H1 (cell line): ENCODE data around the gene PPP1R11. TPM values are rescaled to one million over a fixed set of nuclear protein-coding genes. Genes with fewer than 3 reads are reported as not detected.

Source experiments
- CTCF ChIA-PET: fragments of 300-600 bp; sonication (Branson Sonifier 250); formaldehyde crosslinking; loops from one replicate; lab custom pipeline; 2021; ENCODE audit not compliant: partially characterized antibody; lab: Charles Lee
- POLR2A ChIA-PET: fragments of 300-600 bp; sonication (Branson Sonifier 250); formaldehyde crosslinking; loops from one replicate; lab custom pipeline; 2021; ENCODE audit warnings: inconsistent platforms; ENCODE audit not compliant: partially characterized antibody; lab: Charles Lee
- DNase-seq, 2 experiments: peaks; one replicate each; pipeline versions ENCODE4 v3.0.0 to v3.0.0-alpha.2; 2010 to 2022; ENCODE audit warnings: low spot score in 2 of 2, low read depth in 1 of 2, mixed read lengths in 1 of 2
- FAIRE-seq: peaks from 2 replicates; lab custom pipeline; 2011; peaks lifted over from hg19 to GRCh38; lab: Jason Lieb, UNC
- H2AFZ ChIP-seq: 2 replicates; pipeline ENCODE4 v1.8.1; 2012; ENCODE audit warnings: low read length, inconsistent platforms
- H2AK5ac ChIP-seq: 2 replicates; pipeline ENCODE4 v1.6.1; 2013; ENCODE audit warnings: low read depth, low read length
- H2BK120ac ChIP-seq: replicated peaks from 2 replicates; pipeline ENCODE3; 2013; ENCODE audit warnings: low read depth, low read length, inconsistent platforms
- H2BK12ac ChIP-seq: 2 replicates; pipeline ENCODE4 v1.6.1; 2013; ENCODE audit warnings: low read depth, low read length
- H2BK15ac ChIP-seq: 2 replicates; pipeline ENCODE4 v1.6.1; 2013; ENCODE audit warnings: low read length
- H2BK20ac ChIP-seq: 2 replicates; pipeline ENCODE4 v1.6.1; 2013; ENCODE audit warnings: low read length
- H2BK5ac ChIP-seq: 2 replicates; pipeline ENCODE4 v1.6.1; 2013; ENCODE audit warnings: low read depth, low read length
- H3K14ac ChIP-seq: 2 replicates; pipeline ENCODE4 v1.6.1; 2013; ENCODE audit warnings: inconsistent platforms; ENCODE audit not compliant: insufficient read length
- H3K18ac ChIP-seq: 2 replicates; pipeline ENCODE4 v1.6.1; 2013; ENCODE audit warnings: low read length; ENCODE audit errors: extremely low read depth
- H3K23ac ChIP-seq: 2 replicates; pipeline ENCODE4 v1.6.1; 2013; ENCODE audit warnings: inconsistent platforms; ENCODE audit not compliant: insufficient read length
- H3K23me2 ChIP-seq: 2 replicates; pipeline ENCODE4 v1.6.1; 2013; ENCODE audit warnings: low read depth, low read length
- H3K27ac ChIP-seq: 2 replicates; pipeline ENCODE4 v1.6.1; 2011; ENCODE audit warnings: low read depth, low read length, inconsistent platforms
- H3K27me3 ChIP-seq, 4 experiments: replicated peaks in 1 of 4; 1 replicate in 1 of 4; 2 replicates in 3 of 4; pipeline versions ENCODE4 v1.6.1 to v1.8.1; 2011 to 2013; ENCODE audit warnings: low read length in 3 of 4, mild to moderate bottlenecking in 3 of 4, inconsistent platforms in 2 of 4, mixed read lengths in 2 of 4, moderate library complexity in 1 of 4; ENCODE audit not compliant: control insufficient read depth in 3 of 4, insufficient read depth in 3 of 4; ENCODE audit errors: extremely low read depth in 1 of 4
- H3K36me3 ChIP-seq, 4 experiments: 2 replicates each; pipeline versions ENCODE4 v1.6.1 to v1.8.1; 2011 to 2013; ENCODE audit warnings: mild to moderate bottlenecking in 4 of 4, low read length in 3 of 4, moderate library complexity in 2 of 4, control low read depth in 1 of 4, inconsistent platforms in 1 of 4; ENCODE audit not compliant: insufficient read depth in 4 of 4, control insufficient read depth in 2 of 4
- H3K4ac ChIP-seq: replicated peaks from 2 replicates; pipeline ENCODE3; 2013; ENCODE audit warnings: low read length, low read depth, mixed read lengths, inconsistent platforms; ENCODE audit not compliant: insufficient read length
- H3K4me1 ChIP-seq, 4 experiments: replicated peaks in 1 of 4; 1 replicate in 1 of 4; 2 replicates in 3 of 4; pipeline versions ENCODE4 v1.6.1 to v1.8.1; 2011 to 2013; ENCODE audit warnings: low read length in 3 of 4, inconsistent platforms in 2 of 4, mixed read lengths in 1 of 4; ENCODE audit not compliant: insufficient read depth in 4 of 4, control insufficient read depth in 3 of 4
- H3K4me2 ChIP-seq, 2 experiments: 2 replicates each; pipeline versions ENCODE4 v1.6.1 to v1.8.1; 2011 to 2013; ENCODE audit warnings: low read depth in 2 of 2, low read length in 2 of 2, control low read depth in 1 of 2, inconsistent platforms in 1 of 2, mild to moderate bottlenecking in 1 of 2; ENCODE audit not compliant: insufficient read depth in 1 of 2
- H3K4me3 ChIP-seq, 4 experiments: fragments of 200-600, 300-600 bp in 1 of 4; sonication (generic), shearing (Covaris generic), sonication (Bioruptor Twin) in 1 of 4; 2 replicates each; pipeline versions ENCODE4 v1.5.1 to v1.8.1; 2011 to 2016; ENCODE audit warnings: low read length in 4 of 4, low read depth in 3 of 4, control low read depth in 2 of 4, inconsistent platforms in 2 of 4, mild to moderate bottlenecking in 2 of 4, mixed read lengths in 1 of 4, moderate library complexity in 1 of 4; ENCODE audit not compliant: insufficient read depth in 2 of 4; ENCODE audit errors: extremely low read depth in 1 of 4
- H3K56ac ChIP-seq: replicated peaks from 2 replicates; pipeline ENCODE3; 2013; ENCODE audit warnings: low read depth, mild to moderate bottlenecking, mixed read lengths, low read length, inconsistent platforms; ENCODE audit not compliant: insufficient read length
- H3K79me1 ChIP-seq: 2 replicates; pipeline ENCODE4 v1.6.1; 2013; ENCODE audit warnings: low read depth, low read length, control low read depth
- H3K79me2 ChIP-seq, 2 experiments: 2 replicates each; pipeline versions ENCODE4 v1.6.1 to v1.8.1; 2012 to 2013; ENCODE audit warnings: low read length in 2 of 2, mild to moderate bottlenecking in 2 of 2, inconsistent platforms in 1 of 2; ENCODE audit not compliant: insufficient read depth in 2 of 2, control insufficient read depth in 1 of 2
- H3K9ac ChIP-seq, 4 experiments: replicated peaks in 1 of 4; 1 replicate in 1 of 4; 2 replicates in 3 of 4; pipeline versions ENCODE4 v1.6.1 to v1.8.1; 2011 to 2013; ENCODE audit warnings: low read depth in 3 of 4, low read length in 3 of 4, control low read depth in 2 of 4, mild to moderate bottlenecking in 2 of 4, moderate library complexity in 2 of 4, inconsistent platforms in 1 of 4; ENCODE audit errors: extremely low read depth in 1 of 4
- H3K9me3 ChIP-seq, 2 experiments: 2 replicates each; pipeline versions ENCODE4 v1.6.1 to v1.8.1; 2012 to 2013; ENCODE audit warnings: mild to moderate bottlenecking in 2 of 2, moderate library complexity in 2 of 2, control low read depth in 1 of 2, inconsistent platforms in 1 of 2, low read depth in 1 of 2, low read length in 1 of 2, mixed read lengths in 1 of 2; ENCODE audit not compliant: insufficient read depth in 2 of 2
- H4K20me1 ChIP-seq, 2 experiments: replicated peaks in 1 of 2; 2 replicates each; pipeline versions ENCODE3 to v1.8.1; 2011 to 2013; ENCODE audit warnings: inconsistent platforms in 2 of 2, low read length in 2 of 2, mild to moderate bottlenecking in 1 of 2; ENCODE audit not compliant: insufficient read depth in 2 of 2, control insufficient read depth in 1 of 2
- H4K5ac ChIP-seq: 2 replicates; pipeline ENCODE4 v1.6.1; 2013; ENCODE audit warnings: low read length, low read depth, mixed read lengths, inconsistent platforms; ENCODE audit not compliant: insufficient read length
- H4K8ac ChIP-seq: 2 replicates; pipeline ENCODE4 v1.8.0; 2013; ENCODE audit warnings: mild to moderate bottlenecking, moderate library complexity, low read length, inconsistent platforms; ENCODE audit not compliant: insufficient read depth; ENCODE audit errors: extremely low read depth
- H4K91ac ChIP-seq: replicated peaks from 2 replicates; pipeline ENCODE3; 2013; ENCODE audit warnings: low read length, mixed read lengths, inconsistent platforms; ENCODE audit not compliant: insufficient read length
- BCL11A ChIP-seq, 2 experiments: IDR thresholded peaks; one replicate each; pipeline ENCODE4 v1.6.1; 2011; ENCODE audit warnings: low read depth in 2 of 2, low read length in 2 of 2, mild to moderate bottlenecking in 2 of 2
- CEBPB ChIP-seq: IDR thresholded peaks from 2 replicates; pipeline ENCODE4 v1.6.1; 2012; ENCODE audit warnings: low read depth, low read length
- CTBP2 ChIP-seq: IDR thresholded peaks from 2 replicates; pipeline ENCODE4 v1.7.0; 2011; ENCODE audit warnings: borderline replicate concordance, mild to moderate bottlenecking, moderate library complexity, mixed read lengths, low read length; ENCODE audit not compliant: insufficient read depth, insufficient read length
- FOSL1 ChIP-seq: IDR thresholded peaks from 2 replicates; pipeline ENCODE4 v1.6.1; 2011; ENCODE audit warnings: mild to moderate bottlenecking, low read depth, low read length, moderate library complexity; ENCODE audit not compliant: insufficient read depth
- MAFK ChIP-seq: IDR thresholded peaks from 2 replicates; pipeline ENCODE4 v1.6.1; 2012; ENCODE audit warnings: low read depth, mild to moderate bottlenecking, improper control_type of control experiment, low read length
- NANOG ChIP-seq: IDR thresholded peaks from 2 replicates; pipeline ENCODE4 v1.6.1; 2011; ENCODE audit warnings: low read length, low read depth, mild to moderate bottlenecking, inconsistent platforms; ENCODE audit not compliant: insufficient read depth, poor library complexity, severe bottlenecking
- POLR2A ChIP-seq, 2 experiments: IDR thresholded peaks; 1 replicate in 1 of 2; 2 replicates in 1 of 2; pipeline ENCODE4 v1.6.1; 2011; ENCODE audit warnings: low read depth in 2 of 2, low read length in 2 of 2, mild to moderate bottlenecking in 2 of 2; ENCODE audit errors: control extremely low read depth in 1 of 2
- POLR2AphosphoS5 ChIP-seq: IDR thresholded peaks from 2 replicates; pipeline ENCODE4 v1.6.1; 2011; ENCODE audit warnings: low read depth, low read length
- RAD21 ChIP-seq, 2 experiments: IDR thresholded peaks in 1 of 2; conservative IDR thresholded peaks in 1 of 2; 2 replicates each; pipeline ENCODE4 v1.6.1; 2011; ENCODE audit warnings: low read depth in 2 of 2, low read length in 2 of 2, improper control_type of control experiment in 1 of 2, inconsistent platforms in 1 of 2, mild to moderate bottlenecking in 1 of 2, moderate library complexity in 1 of 2
- SAP30 ChIP-seq: fragments of 300-600 bp; sonication (generic); IDR thresholded peaks from 2 replicates; pipeline ENCODE4 v1.7.1; 2012; ENCODE audit warnings: low read length, moderate library complexity, mild to moderate bottlenecking, inconsistent platforms; ENCODE audit not compliant: insufficient read depth, insufficient replicate concordance
- SP2 ChIP-seq: IDR thresholded peaks from 2 replicates; pipeline ENCODE4 v1.6.1; 2012; ENCODE audit warnings: mild to moderate bottlenecking, low read length, inconsistent platforms
- WGBS, 2 experiments: shearing (Covaris generic) in 1 of 2; methylation state at CpG; one replicate each; pipeline versions ENCODE4 v1.1.6 to v1.1.7; 2013 to 2015; ENCODE audit warnings: low lambda C conversion rate in 2 of 2, mixed read lengths in 2 of 2, inconsistent platforms in 1 of 2, low coverage in 1 of 2, missing lambda C conversion rate in 1 of 2; ENCODE audit not compliant: insufficient replicate concordance in 2 of 2, insufficient coverage in 1 of 2, insufficient read length in 1 of 2; ENCODE audit errors: extremely low coverage in 1 of 2, missing lambda C conversion rate in 1 of 2; 5-methylcytosine and 5-hydroxymethylcytosine counted together
- polyA plus RNA-seq, 7 experiments: library from polyadenylated mRNA; depleted of rRNA in 3 of 7; stranded (reverse) in 5 of 7; unstranded in 2 of 7; fragments of >200 nt in 5 of 7; fragments of 200-250 nt in 2 of 7; gene quantifications; 1 replicate in 5 of 7; 2 replicates in 1 of 7; 4 replicates in 1 of 7; pipeline versions ENCODE4 v1.2.1 to v1.2.3, GENCODE V29; 2011 to 2013; ENCODE audit warnings: missing spikeins in 2 of 7, mixed read lengths in 2 of 7
- total RNA-seq: library from RNA; stranded (reverse); fragmentation: NEBNext Ultra II Directional; extraction: Animal tissue kit (Norgen Biotek cat#: 25700); gene quantifications from 2 replicates; pipeline ENCODE4 v1.2.1, GENCODE V29; 2021

Gene PPP1R11
- total and polyA plus RNA-seq, 2 of the 8 experiments (the other 6 are each of a cell fraction or from before 2014, with no cell fraction given): 26.1 to 32.8 TPM

DNA sequence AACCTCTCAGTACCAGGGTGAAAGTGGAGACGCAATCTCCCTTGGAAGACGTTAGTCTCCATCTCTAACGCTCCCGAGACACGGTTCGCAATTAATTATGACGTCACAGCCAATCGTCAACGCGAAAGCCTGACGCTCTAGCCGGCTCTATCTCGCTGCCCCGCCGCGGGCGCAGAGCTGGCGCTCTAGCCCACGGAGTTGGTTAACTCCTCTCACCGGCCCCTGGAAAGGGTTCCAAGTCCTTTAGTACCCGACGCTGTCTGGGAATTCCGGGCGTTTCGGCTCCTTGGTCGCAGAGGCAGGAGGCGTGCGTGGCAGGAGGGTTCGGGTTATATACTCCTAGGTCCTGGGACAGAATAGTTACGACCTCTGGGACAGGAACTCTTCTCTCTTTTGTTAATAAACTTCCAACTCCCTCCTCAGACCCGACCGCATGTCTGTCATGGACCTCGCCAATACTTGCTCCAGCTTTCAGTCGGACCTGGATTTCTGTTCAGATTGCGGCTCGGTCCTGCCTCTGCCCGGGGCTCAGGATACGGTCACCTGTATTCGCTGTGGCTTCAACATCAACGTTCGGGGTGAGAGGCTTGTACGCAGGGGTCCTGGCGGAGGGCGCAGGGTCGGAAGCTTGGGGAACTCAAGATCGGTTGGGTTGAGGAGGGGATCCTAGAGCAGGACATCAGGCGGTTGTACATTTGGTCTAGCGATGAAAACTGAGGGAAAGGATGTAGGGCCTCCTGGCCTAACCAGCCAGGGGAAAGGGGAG lies 5.7 kb upstream of the PPP1R11 start, which contains the start of gene POLR1H:
Gene POLR1H, plus strand, starts transcription at position 174 of the 766 bp plus-strand sequence. Its CDS starts 260 bp downstream, at position 434.
- peak within 1 kb of the TSS; percentile 40 for H2BK120ac ChIP-seq
- H4K91ac ChIP-seq: no peak within 1 kb of the TSS
- H3K9ac ChIP-seq: peak within 1 kb of the TSS; percentile 76 to 90 (median 86)
- H3K79me2 ChIP-seq: peaks cover 0 to 16% of the 10 kb centered on the region in 2 experiments; a peak in 2 of 4 replicates
- H3K4ac ChIP-seq: no peak within 1 kb of the TSS
- H3K18ac ChIP-seq: peak within 1 kb of the TSS; percentile 81
- H3K9me3 ChIP-seq: no peaks in the 10 kb centered on the region
- no peaks in the 10 kb centered on the region for H3K27me3 ChIP-seq
- H2AK5ac ChIP-seq: peak within 1 kb of the TSS; percentile 1; the same call in 1 of the 2 replicates
- no peak within 1 kb of the TSS for H2BK20ac ChIP-seq
- H3K4me2 ChIP-seq: peak within 1 kb of the TSS; percentile 84 to 93
- H2AFZ ChIP-seq: peak within 1 kb of the TSS; percentile 96
- H4K8ac ChIP-seq: peak within 1 kb of the TSS; percentile 96; the same call in 1 of the 2 replicates
- H2BK5ac ChIP-seq: peak within 1 kb of the TSS; percentile 67
- H3K36me3 ChIP-seq: peaks cover 0 to 4% (median under 1%) of the 10 kb centered on the region in 4 experiments; a peak in 4 of 8 replicates
- H2BK12ac ChIP-seq: peak within 1 kb of the TSS; percentile 55; the same call in 1 of the 2 replicates
- peak within 1 kb of the TSS; percentile 47 for H3K56ac ChIP-seq
- peaks cover 0 to 9% (median 7%) of the 10 kb centered on the region in 4 experiments; a peak in 5 of 7 replicates for H3K4me1 ChIP-seq
- peak within 1 kb of the TSS; percentile 81 for H3K27ac ChIP-seq
- H3K4me3 ChIP-seq: peak within 1 kb of the TSS; percentile 90 to 100 (median 99)
- ChIA-PET CTCF (interaction anchor here (1.3 to 1.5 kb wide), 2 partner anchors 15 to 55 kb away, joined by 3 to 4 read pairs; no protein-coding TSS in a partner anchor), POLR2A (interaction anchor here (0.7 to 2.9 kb wide), 17 partner anchors 9 to 395 kb away, joined by 3 to 21 read pairs (median 3); partner anchors contain the start of genes RNF39 and TRIM10)
- peaks cover 11% of the 10 kb centered on the region for H3K23me2 ChIP-seq
- FAIRE-seq (peak; percentile 24), DNase-seq (peak; percentile 77 to 87)
- no peaks in the 10 kb centered on the region for H3K79me1 ChIP-seq
- H3K14ac ChIP-seq: peak within 1 kb of the TSS; percentile 5
- no peak within 1 kb of the TSS for H3K23ac ChIP-seq
- H2BK15ac ChIP-seq: peak within 1 kb of the TSS; percentile 36; the same call in 1 of the 2 replicates
- H4K5ac ChIP-seq: peak within 1 kb of the TSS; percentile 28
- no peaks in the 10 kb centered on the region for H4K20me1 ChIP-seq
- WGBS, 2 experiments: 2% methylated on average over 44 of the region's 48 CpGs; no CpG with 5 or more reads in 1 of the 2 experiments
- TF ChIP-seq BCL11A (IDR thresholded peaks at IDR 0.05; ENCODE audit: low read depth in 2 of 2, low read length in 2 of 2) (no peak), CTBP2 (no peak), POLR2AphosphoS5 (peak; percentile 95), NANOG (no peak), SAP30 (no peak), FOSL1 (no peak), SP2 (peak; percentile 98), MAFK (no peak), POLR2A (IDR thresholded peaks at IDR 0.05; ENCODE audit: control extremely low read depth in 1 of 2, low read depth in 2 of 2, low read length in 2 of 2) (peak; percentile 96 to 98), RAD21 (IDR thresholded peaks at IDR 0.05 in 1 of 2, conservative IDR thresholded peaks at IDR 0.05 in 1 of 2; ENCODE audit: low read depth in 2 of 2, low read length in 2 of 2) (peak; percentile 2 to 4; a peak in 1 of 4 replicates), CEBPB (0 out of 2 replicates have a peak, but pooled peaks have one; percentile 13)
